NCI-H446 treated with DMSO at 0.1 percent for 48 hours (cell line): ENCODE data around the gene DGKG.

ENCODE experiments used
- DNase-seq: peaks from one replicate; lab custom pipeline; 2025; lab: John Stamatoyannopoulos, UW

DGKG gene

DNA sequence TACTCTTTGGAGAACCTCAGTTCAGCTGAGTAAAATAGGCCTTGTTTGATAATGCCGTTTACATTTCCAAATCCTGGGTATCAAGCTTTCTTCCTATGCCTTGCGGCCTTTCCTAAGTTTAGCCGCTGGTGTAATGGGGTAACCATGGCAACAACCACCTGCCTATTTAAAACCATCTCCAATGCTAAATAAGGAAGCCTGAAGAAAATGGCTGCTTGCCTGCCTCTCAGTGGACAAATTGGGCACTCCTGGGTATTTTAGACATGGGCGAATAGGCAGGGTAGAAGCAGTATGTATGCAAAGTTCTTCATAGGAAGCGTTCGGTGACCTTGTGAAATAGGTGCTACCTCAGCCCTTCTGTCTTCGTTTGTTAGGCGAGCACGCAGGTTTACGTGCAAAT, 122.7 kb downstream of the DGKG start:
- DNase-seq = no peak

DNA sequence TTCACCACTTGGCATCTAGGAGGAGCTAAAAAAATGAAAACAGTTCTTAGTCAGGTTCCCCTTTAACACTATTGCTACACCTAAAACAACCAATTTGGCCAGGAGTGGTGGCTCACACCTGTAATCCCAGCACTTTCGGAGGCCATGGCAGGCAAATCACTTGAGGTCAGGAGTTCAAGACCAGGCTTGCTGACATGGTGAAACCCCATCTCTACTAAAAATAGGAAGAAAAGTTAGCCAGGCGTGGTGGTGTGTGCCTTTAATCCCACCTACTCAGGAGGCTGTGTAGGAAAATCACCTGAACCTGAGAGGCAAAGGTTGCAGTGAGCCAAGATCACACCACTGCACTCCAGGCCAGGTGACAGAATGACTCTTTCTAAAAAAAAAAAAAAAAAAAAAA, 124.1 kb downstream of the DGKG start:
- DNase-seq = no peak

DNA sequence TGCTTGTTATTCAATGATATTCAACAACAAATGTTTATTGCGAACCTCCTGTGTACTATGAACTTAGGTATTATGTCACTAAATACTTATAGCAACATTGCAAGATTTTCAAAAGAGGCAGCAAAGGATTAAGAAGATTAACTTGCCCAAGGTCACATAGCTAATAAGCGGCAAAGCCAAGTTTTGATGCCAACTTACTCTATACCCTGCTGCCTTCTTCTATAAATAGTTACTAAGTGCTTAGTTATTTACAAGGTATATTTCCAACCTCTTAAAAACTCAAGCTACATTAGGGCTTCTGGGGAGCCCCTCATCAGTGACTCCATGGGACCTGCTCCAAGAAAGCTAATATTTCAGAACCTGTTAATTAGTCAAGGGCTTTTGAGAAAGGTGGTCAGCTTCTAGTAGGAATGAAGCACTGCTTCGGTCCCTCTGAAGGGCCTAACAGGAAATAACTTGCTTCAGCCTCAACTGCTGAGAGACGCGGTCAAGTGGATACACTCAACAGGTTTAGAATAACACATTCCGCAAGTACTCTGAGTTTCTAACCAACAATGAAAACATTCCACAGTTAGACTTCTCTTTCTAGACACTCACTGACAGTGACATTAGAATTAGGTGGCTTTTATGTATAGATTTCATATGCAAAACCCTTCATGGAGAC, 125.5 kb downstream of the DGKG start:
- no peak for DNase-seq

DNA sequence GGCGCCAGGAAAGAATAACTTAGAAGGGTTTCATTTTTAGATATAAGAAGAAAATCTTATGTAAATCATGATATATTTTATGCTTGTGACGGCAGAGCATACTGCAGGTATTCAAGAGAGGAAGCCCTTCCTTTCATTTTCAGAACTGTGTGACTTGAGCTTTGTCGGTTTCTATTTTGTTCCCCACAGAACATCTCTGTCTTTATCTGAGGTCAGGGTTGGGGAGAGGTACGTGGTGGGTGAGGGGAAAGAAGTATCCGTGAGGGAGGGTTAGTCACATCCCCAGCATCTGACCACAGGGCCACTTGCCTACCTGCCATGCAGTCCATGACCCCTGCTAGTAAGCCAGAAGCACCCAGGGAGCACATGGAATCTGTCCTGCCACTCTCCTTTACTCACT, 126.5 kb downstream of the DGKG start:
- no peak for DNase-seq

DNA sequence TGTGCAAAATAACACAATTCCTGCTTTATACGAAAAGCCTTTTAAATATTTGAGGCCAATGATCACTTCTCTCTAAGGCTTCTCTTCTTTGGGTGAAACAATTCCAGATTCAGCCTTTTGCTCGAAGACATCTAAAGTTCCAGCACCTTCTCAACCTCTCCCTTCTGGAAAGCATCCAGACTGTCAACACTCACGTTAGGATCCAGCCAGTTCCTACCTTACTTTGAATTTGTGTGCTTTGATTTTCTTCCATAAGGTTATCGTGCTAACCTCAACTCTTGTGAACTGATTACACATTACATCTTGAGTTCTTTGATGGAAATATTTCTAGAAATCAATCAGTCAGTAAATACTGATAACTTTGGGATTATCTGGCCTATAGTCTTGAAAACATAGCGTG, 127.9 kb downstream of the DGKG start:
- no peak for DNase-seq

DNA sequence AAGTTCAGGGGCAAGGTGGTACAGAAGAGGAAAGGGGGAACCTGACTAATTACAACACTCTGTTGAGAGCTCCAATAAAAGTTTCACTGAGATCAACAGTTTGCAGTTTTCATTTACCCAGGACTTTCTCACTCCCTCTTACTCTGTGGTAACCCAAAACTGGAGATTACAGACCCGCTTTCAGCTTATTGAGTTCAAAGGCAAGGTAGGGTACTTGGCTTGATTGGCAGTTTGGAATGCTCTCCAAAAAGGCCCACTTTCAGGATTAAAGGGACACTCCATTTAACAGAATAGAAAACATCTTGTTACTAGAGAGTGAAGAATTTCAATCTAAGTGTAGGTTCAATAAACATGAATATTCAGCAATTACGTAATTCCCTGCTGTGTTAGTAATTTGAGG, 135.6 kb downstream of the DGKG start:
- no peak for DNase-seq

DNA sequence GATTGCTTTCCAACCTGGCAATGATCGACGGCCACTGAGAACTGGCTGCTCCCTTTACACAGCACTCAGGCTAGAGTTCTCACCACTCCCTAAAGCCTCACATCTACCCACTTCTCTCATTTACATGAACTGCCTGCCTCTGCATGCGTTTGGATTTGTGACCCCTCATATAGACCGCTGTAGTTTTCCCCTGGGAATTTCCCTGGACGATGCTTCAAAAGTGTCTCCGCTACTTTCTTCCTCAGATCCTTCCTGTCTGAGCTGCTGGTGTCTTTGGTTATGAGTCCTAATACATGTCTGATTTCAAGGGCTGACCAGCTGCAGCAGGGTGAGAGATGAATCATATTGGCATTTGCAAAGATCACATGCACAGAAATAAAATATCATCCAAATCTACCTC, 136.4 kb downstream of the DGKG start:
- no peak for DNase-seq

DNA sequence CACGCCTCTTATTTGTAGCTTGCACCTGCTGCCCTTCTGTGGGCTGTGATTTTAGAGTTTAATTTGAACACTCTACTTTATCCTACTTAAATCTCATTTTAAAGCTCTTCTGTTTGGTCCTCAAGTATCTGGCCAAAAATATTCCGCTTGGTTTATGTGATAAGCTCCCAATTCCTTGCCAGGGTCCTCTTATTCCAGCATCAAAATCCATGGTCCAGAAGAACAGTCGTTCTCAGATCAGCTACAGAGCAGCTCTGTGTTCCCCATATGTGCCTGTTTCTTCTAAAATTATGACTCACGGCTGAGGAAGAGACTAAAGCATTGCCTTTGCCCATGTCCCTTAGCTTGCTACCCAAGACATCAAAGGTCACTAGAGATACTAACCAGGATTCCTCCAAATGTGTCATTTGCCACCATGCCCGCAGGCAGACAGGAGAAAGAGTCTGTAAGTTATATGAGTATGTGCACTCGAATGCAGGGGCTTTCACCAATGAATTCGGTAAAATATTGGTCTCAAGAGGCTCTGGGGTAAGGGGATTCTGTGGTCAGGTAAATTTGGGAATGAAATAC, 137.9 kb downstream of the DGKG start:
- no peak for DNase-seq

DNA sequence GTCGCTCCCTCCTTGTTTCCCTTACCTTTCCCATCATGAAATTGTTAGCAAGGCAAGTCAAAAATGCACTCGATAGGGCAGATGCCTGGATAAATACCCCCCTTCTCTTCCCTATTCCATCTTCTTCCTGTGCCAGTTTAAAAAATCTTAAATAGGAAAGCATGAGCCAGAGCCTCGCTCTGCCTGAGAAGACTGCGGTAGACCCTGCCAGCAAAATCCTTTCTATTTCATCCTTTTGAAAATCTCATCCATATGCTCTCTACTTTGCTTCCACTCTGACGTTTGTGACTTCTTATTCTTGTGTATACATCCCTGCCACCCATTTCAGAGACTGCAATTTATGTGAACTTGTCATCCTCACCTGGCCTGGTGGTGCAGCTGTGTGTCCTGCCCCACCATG, 138.6 kb downstream of the DGKG start:
- DNase-seq = no peak

DNA sequence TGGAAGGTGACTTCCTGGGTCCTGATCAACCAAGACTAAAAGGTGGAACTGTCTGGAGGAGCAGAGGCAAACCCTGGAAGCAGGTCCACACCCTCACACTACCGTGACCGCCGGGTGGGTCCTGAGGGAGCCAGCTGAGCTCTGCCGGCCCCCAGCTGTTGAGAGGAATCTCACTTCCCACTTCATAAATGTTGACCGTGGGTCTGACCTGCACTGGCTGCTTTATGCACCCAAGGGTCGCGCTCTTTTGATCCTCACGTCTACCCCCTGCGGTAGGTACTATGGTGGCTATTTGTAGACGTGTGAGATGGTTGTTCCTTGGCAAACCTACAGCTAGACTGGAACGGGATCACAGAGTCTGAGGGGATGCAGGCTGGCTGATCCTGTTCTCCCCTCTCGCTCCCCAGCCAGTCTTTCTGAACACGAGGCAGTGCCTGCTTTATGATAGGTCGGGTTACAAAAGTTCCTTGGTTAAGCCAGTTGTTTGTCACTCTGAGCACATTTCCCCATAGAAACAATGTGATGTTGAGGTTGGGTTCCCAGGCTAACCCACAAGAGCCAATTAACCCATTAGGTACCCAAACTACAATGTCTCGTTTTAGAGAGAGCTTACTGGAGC, 140.2 kb downstream of the DGKG start:
- no peak for DNase-seq

DNA sequence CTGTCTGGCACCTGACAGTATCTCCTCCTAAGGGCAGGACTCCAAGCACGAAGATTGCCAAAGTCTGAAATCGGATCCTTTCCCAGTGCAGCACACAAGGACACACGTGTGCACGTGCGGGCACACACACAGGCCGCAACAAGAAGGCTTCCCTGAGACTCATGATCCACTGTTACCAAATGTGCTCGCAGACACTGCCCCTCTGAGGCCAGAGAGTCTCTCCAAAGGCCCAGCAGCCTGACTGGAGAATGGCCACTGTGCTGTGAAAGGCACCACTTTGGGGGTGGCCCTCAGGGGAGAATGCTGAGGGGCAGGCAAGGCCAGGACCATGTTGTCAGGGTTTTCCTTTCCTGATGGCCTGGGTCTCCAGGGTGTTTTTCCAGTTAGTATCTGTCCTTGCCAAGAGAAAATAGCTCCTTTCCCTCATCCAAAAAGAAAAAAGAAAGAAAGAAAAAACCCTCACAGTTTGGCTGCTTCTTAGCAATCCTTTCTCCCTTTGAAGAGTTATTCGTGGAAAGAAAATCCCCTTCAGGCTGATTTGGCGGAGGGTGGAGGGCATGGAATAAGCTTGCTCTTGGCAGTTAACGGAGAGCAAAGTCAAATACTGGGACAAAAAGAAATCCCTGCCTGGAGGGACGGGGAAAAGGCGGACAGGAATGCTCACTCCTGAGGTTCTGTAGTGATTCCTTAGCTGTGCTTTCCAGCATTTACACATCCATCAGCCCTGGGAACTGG, 141.0 kb downstream of the DGKG start:
- no peak for DNase-seq

DNA sequence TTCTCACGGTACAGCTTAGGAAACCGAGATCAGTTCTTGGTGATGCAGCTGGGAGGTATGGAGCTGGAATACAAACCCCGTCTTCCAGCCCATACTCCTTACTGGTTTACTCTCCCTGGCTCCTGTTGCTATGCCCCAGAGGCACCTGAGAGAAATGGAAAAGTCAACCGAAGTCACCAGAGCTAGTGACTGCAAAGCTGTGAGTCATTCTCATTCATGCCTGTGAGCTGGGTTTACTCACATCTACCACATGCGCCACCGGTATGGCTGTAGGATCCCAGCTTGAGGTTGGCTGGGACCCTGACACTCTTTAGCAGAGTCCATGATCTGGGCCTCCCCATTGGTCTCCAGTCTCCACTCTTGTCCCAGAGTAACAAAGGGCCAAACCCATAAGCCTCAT, 141.7 kb downstream of the DGKG start:
- DNase-seq = no peak

DNA sequence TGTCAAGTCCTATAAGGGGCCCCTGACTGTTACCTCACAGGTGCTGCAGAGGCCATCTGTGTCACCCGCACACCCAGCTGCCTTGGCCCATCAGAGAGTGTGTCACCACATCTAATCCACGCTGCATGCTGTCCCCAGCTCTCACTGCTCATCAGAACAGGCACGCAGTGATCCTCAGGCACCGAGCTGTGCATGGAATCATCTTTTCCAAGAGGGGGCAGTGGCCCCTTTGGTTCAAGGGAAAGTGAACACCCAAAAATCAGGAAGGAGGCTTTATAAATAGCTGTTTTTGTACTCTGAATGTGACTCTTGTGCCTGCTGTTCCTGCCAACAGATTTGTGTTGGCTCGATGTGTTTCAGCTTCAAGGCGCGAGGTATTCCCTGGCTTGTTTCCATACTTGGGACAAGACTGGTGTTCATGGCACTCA, 142.8 kb downstream of the DGKG start:
- DNase-seq = peak; percentile 7

DNA sequence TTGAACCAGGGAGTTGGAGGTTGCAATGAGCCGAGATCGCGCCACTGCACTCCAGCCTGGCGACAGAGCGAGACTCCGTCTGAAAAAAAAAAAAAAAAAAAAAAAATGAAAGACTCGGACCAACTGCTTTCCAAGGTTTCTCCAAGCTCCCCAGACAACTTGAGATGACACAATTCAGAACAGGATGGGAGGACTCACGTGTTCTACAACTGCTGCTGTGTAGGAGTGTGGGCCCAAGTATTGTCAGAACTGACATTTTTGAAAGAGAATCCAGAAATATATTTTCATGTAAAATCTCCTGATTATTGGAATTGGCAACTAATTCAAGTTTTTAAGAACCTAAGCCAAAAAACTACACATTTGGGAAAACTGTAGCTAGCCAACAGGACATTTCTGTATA, 143.6 kb downstream of the DGKG start:
- DNase-seq = no peak

DNA sequence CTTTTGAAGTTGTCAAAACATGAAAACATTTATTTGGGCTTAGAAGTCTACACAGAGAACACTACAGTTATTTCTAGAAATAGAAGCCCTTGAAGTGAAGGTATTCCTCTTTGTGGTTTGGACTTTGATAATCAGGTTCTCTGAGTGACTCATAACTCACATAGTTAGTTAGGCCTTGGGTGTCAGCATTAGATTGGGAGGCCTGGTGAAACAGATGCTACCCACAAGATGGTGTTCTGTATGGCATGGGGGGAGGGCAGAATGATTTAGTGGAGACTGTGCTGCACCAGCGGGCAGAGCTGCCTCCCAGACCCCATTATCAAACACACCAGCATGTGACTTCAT, 144.2 kb downstream of the DGKG start:
- DNase-seq = no peak

DNA sequence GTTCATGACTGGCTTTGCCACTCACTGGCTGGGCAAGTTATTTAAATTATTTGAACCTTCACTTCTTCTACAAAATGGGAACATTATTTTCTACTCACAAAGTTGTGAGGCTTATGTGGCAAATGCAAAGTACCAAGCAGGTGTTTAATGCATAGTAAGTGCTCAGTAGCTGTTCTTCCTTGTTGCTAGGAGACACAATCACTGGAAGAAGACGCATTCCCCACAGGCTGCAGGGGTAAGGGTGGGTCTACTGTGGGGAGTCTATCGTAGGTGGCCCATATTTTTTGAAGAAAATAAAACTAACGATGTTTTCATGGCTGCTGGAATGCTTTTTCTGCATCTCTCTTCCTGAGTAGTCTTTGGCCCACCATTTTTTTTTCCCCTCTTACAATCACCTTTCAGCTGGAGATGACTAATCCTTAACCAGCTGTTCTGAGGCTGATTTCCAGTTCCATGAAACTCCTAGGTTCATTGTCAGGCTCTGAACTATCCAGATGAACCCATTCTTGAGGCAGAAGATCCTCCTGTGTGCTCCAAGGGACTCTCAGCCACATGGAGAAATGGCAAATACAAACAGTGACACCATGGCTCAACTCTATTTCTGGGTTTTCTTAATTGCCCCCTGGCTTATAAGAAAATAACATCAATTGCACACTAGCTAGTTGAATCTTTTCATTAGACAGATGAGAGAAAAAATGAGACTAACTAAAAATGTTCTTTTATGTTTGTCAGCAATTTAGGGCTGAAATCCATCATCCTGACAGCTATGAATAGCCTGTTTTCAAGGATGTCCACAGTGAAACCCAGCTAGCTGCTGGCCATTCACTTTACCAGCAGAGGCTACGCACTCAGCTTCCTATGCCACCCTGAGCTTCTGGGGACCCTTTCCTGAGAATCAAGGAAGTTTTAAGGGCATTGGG, 144.9 kb downstream of the DGKG start:
- DNase-seq = no peak

DNA sequence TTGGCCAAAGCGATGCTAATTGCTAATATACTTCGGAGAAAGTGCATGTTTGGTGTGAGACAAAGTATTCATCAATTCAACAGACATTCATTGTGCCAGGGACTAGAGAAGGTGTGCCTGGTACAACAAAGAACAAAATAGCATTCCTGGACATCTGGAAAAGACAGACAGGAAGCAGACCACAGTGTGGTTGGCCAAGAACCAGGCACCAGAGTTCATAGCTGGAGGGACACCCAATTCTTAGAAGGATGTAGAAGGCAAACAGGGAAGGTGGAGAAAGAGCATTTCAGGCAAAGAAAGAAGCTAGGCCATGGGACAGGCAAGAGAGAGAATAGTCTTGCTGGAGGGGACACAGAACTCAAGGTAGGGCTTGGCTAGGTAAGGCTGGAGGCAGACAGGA, 147.4 kb downstream of the DGKG start:
- no peak for DNase-seq

DNA sequence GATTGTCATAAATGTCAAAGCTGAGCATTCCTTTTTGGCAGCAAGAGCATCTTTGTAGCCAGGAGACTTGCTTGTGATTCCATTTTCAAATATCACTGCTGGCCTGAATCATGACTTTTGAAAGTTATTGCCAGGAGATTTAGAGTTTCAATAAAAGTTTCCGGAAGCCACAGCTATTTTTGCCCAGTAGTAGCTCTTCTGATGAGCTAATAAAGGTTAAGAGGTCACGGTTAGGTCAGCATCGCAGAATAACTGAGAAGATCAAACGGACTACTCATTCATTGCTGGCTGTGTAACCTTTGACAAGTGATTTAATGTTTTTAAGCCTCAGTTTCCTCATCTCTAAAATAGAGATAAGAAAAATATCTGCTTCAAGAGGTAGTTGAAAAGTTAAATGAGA, 148.1 kb downstream of the DGKG start:
- DNase-seq = no peak

DNA sequence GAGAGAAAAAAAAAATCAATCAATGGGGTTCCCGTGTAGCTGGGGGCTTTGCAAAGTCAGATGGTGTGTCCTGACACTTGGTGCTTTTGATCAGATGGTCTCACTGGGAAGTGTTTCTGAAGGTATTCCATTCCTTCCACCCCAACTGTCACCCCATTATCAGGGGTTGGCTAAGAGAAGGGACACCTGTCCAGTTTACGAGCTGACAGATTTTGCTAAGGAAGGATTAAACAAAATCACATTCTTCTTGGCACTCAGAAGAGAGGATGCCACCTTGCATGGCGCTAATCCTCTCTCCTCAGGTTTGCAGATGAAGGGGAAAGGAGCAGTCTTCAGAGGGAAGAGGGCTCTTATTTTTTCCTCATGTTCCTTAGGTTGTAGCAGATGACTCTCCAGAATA, 149.4 kb downstream of the DGKG start:
- no peak for DNase-seq

DNA sequence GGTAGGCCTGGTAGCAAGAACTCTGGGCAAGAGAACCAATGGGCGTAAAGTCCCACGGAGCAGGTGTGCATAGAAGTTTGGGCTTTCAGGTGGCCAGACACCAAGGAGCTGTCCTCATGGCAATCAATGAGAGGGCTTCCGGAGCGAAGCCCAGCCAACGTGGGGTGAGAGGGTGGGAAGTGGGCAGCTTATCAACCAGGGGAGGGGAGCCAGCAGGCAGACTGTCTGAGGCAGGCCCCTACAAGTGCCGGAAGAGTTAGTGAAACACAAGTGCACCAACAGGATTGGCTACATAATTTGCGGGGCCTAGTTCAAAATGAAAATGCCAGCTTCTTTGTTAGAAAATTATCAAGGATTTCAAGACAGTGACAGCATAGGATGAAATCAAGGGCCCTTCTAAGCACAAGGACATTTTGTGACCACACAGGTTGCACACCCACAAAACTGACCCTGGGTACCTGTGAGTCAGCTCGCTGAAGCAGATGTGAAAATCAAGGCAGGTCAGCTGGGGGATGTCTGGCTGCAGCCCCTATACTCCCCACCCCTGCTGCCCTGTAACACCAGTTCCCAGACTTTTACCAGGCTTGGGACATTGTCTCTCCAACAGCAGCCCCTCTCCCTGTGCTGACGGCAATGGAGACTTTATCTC, 151.1 kb downstream of the DGKG start:
- DNase-seq = no peak
